Smooth muscle cell (in vitro differentiated cells): ENCODE data around the gene GNAO1. TPM values are rescaled to one million over a fixed set of nuclear protein-coding genes. Genes with fewer than 3 reads are reported as not detected.

Experiments used
- DNase-seq: peaks from one replicate; lab custom pipeline; 2025; ENCODE audit not compliant: unreplicated experiment; lab: John Stamatoyannopoulos, UW
- H2AFZ ChIP-seq: fragments of 200-600 bp; sonication (generic); 2 replicates; pipeline ENCODE4 v1.6.0; 2016; ENCODE audit warnings: antibody characterized with exemption, low read depth, mild to moderate bottlenecking
- H3F3A ChIP-seq: fragments of 200-600 bp; sonication (generic); 2 replicates; pipeline ENCODE4 v1.6.0; 2017; ENCODE audit warnings: antibody characterized with exemption, low read depth
- H3K27ac ChIP-seq: fragments of 200-600 bp; sonication (generic); 2 replicates; pipeline ENCODE4 v1.5.1; 2016; ENCODE audit warnings: low read depth, mild to moderate bottlenecking
- H3K27me3 ChIP-seq: fragments of 200-600 bp; sonication (generic); 2 replicates; pipeline ENCODE4 v1.6.1; 2016; ENCODE audit warnings: low read depth, mild to moderate bottlenecking
- H3K36me3 ChIP-seq: fragments of 200-600 bp; sonication (generic); 2 replicates; pipeline ENCODE4 v1.5.1; 2016; ENCODE audit warnings: low read depth
- H3K4me1 ChIP-seq: fragments of 200-600 bp; sonication (generic); 2 replicates; pipeline ENCODE4 v1.5.1; 2016; ENCODE audit warnings: low read depth
- H3K4me2 ChIP-seq: fragments of 200-600 bp; sonication (generic); 2 replicates; pipeline ENCODE4 v1.6.0; 2016; ENCODE audit warnings: mild to moderate bottlenecking
- H3K4me3 ChIP-seq: fragments of 200-600 bp; sonication (generic); 2 replicates; pipeline ENCODE4 v1.5.1; 2016; ENCODE audit warnings: mild to moderate bottlenecking
- H3K79me2 ChIP-seq: fragments of 200-600 bp; sonication (generic); 2 replicates; pipeline ENCODE4 v1.6.0; 2016; ENCODE audit warnings: low read depth, mild to moderate bottlenecking
- H3K9ac ChIP-seq: fragments of 200-600 bp; sonication (generic); 2 replicates; pipeline ENCODE4 v1.6.0; 2016; ENCODE audit warnings: low read depth
- H3K9me3 ChIP-seq: fragments of 200-600 bp; sonication (generic); replicated peaks from 2 replicates; pipeline ENCODE4 v1.5.1; 2016; ENCODE audit warnings: low read depth
- H4K20me1 ChIP-seq: fragments of 200-600 bp; sonication (generic); 2 replicates; pipeline ENCODE4 v1.6.0; 2016; ENCODE audit warnings: low read depth
- CTCF ChIP-seq: fragments of 200-600 bp; sonication (generic); IDR thresholded peaks from 2 replicates; pipeline ENCODE4 v1.5.1; 2017; ENCODE audit warnings: borderline replicate concordance, mild to moderate bottlenecking, antibody characterized with exemption; ENCODE audit not compliant: insufficient read depth, poor library complexity, severe bottlenecking
- WGBS: methylation state at CpG from one replicate; pipeline ENCODE4 v1.1.7; 2016; ENCODE audit warnings: low lambda C conversion rate; 5-methylcytosine and 5-hydroxymethylcytosine counted together
- polyA plus RNA-seq: library from polyadenylated mRNA; unstranded; fragments of >200 nt; fragmentation: Nextera tagmentation; extraction: Ambion mirVana; gene quantifications from 2 replicates; pipeline ENCODE4 v1.2.1, GENCODE V29; 2016
- total RNA-seq: library from RNA; depleted of rRNA; stranded (reverse); fragments of >200 nt; gene quantifications from 2 replicates; pipeline ENCODE4 v1.2.3, GENCODE V29; 2014

GNAO1 gene
- total and polyA plus RNA-seq, 2 experiments from 2014 or later: 1.7 to 3.7 TPM

DNA sequence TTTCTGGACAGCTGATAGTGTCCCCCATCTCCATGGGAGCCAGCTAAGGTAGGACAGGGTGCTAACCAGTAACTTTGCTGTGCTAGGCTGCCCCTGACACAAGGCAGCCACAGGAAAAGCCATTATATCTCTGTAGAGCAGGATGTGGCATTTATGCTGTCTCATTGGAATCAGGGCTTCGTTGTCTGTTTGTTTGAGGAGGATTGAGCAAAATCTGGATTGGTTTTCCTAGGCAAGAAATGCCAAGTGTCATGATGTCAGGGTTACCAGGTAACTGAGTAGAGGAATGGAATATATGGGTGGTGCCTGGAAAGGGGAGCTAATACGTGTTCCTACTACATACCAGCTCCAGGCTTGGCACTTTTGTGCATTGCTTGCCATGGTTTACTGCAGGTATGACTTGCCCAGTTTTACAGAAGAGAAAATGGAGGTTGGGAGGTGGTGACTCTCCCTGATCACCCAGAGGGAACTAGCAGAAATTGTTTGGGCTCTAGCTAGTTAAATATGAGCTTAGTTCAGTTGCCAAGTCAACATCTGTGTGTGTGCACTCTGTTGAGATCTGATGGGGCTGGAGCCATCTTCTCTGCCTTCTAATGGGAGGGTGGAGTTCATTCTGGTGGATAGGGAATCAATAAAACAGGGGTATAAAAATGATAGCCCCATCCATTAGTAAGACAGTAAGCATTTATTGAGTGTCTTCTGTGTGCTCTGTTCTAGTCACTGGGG lies 33.9 kb downstream of the GNAO1 start:
- DNase-seq: no peak
- Histone ChIP-seq H3K9ac (no peak overlapping the region), H3K36me3 (no peaks in the 10 kb centered on the region), H3F3A (no peaks in the 10 kb centered on the region), H3K9me3 (no peaks in the 10 kb centered on the region), H3K79me2 (no peaks in the 10 kb centered on the region), H3K4me2 (no peak overlapping the region), H3K27ac (no peak overlapping the region), H2AFZ (no peak overlapping the region), H3K27me3 (no peaks in the 10 kb centered on the region), H4K20me1 (no peaks in the 10 kb centered on the region), H3K4me1 (no peaks in the 10 kb centered on the region), H3K4me3 (no peak overlapping the region)
- TF ChIP-seq CTCF: no peak
- WGBS: 68% methylated on average over 2 of the region's 2 CpGs

- H4K20me1 ChIP-seq: no peaks in the 10 kb centered on the region
- H3K36me3 ChIP-seq: no peaks in the 10 kb centered on the region
- TF ChIP-seq CTCF: no peak
- H3K9me3 ChIP-seq: no peaks in the 10 kb centered on the region
- no peaks in the 10 kb centered on the region for H3K79me2 ChIP-seq
- WGBS: 92% methylated on average over 2 of the region's 2 CpGs
- no peak overlapping the region for H2AFZ ChIP-seq
- no peak for DNase-seq
- no peak overlapping the region for H3K9ac ChIP-seq
- no peak overlapping the region for H3K4me3 ChIP-seq
- H3K4me1 ChIP-seq: no peaks in the 10 kb centered on the region
- no peak overlapping the region for H3K27ac ChIP-seq
- no peaks in the 10 kb centered on the region for H3F3A ChIP-seq
- no peak overlapping the region for H3K4me2 ChIP-seq
- no peaks in the 10 kb centered on the region for H3K27me3 ChIP-seq
Observed at GRCh38 chr16:56226187-56226586, 34.9 kb downstream of the GNAO1 start.

DNA sequence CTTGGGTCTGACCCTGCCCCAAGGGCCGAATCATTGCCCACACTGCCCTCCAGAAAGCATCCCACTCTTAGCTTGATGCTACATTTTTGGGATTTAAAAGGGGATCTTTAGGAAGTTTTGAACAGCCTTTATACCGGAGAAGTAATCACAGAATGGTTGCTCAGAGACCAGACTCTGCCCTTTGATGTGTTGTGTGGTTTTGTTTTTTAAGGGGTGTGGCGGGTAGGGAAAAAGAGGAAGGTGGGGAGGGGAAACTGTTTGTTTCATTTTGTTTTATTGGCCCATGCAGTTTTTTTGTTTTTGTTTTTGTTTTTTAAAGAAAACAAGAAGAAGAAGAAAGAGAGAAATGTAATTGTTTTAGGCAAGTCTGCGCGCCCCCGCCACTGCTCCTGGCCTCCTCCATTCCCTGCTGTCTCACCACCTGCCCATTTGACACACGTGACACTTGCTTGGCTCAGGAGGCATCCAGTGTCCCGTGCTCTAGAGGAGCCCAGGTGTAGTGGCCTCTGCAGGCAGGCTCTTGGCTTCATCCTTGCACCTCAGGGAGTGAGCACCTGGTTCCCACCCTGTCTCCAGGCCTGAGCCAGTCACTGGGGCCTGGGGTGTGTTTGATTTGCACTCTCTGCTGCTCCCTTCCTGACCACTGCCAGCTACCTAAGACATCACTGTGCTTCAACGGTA lies 35.7 kb downstream of the GNAO1 start:
- no peaks in the 10 kb centered on the region for H3F3A ChIP-seq
- no peaks in the 10 kb centered on the region for H3K4me1 ChIP-seq
- no peaks in the 10 kb centered on the region for H3K36me3 ChIP-seq
- no peaks in the 10 kb centered on the region for H3K79me2 ChIP-seq
- no peaks in the 10 kb centered on the region for H4K20me1 ChIP-seq
- WGBS: 91% methylated on average over 9 of the region's 9 CpGs
- H3K9ac ChIP-seq: no peak overlapping the region
- H3K27me3 ChIP-seq: no peaks in the 10 kb centered on the region
- no peak overlapping the region for H2AFZ ChIP-seq
- DNase-seq: no peak
- H3K9me3 ChIP-seq: no peaks in the 10 kb centered on the region
- no peak overlapping the region for H3K4me3 ChIP-seq
- H3K4me2 ChIP-seq: no peak overlapping the region
- H3K27ac ChIP-seq: no peak overlapping the region
- TF ChIP-seq CTCF: no peak
